SK-N-SH (cell line): ENCODE data around the gene ING2.

Experiments
- CHD2 ChIP-seq: fragments of 150-350 bp; IDR thresholded peaks from 2 replicates; pipeline ENCODE4 v1.6.1; 2018; ENCODE audit warnings: low read length; ENCODE audit not compliant: partially characterized antibody
- CTCF ChIP-seq: fragments of 200-600 bp; sonication (generic); IDR thresholded peaks from 2 replicates; pipeline ENCODE4 v1.6.1; 2017; ENCODE audit warnings: antibody characterized with exemption, mild to moderate bottlenecking, moderate library complexity
- EP300 ChIP-seq, 2 experiments: IDR thresholded peaks; 2 replicates each; pipeline versions ENCODE4 v1.4.0 to v1.6.1; 2012; ENCODE audit warnings: borderline replicate concordance in 1 of 2, low read depth in 1 of 2, low read length in 1 of 2
- MAX ChIP-seq: IDR thresholded peaks from 2 replicates; pipeline ENCODE4 v1.4.0; 2012; ENCODE audit warnings: low read depth
- TAF1 ChIP-seq: IDR thresholded peaks from 2 replicates; pipeline ENCODE4 v1.6.1; 2012; ENCODE audit warnings: low read depth, mild to moderate bottlenecking, low read length, moderate library complexity, borderline replicate concordance
- ZBTB33 ChIP-seq: IDR thresholded peaks from 2 replicates; pipeline ENCODE4 v1.4.0; 2012; ENCODE audit warnings: low read depth, borderline replicate concordance

- TF ChIP-seq CTCF (no peak), ZBTB33 (no peak), CHD2 (no peak), EP300 (IDR thresholded peaks at IDR 0.05; ENCODE audit: borderline replicate concordance in 1 of 2, low read depth in 1 of 2, low read length in 1 of 2) (no peak), TAF1 (no peak), MAX (no peak)
Observed at GRCh38 chr4:183561905-183562304, 57.0 kb downstream of the ING2 start.
